BE2C (cell line): Measurements from ENCODE around the gene REEP6.
"Not testable (repeated sequence)": the region's sequence is repeated elsewhere in the genome, so short reads cannot be mapped to it uniquely, and the experiment has no call there.

Source experiments
- DNase-seq: peaks from one replicate; pipeline ENCODE4 v3.0.0-alpha.2; 2020
- H3K27me3 ChIP-seq: fragments of 250-450 bp; sonication (Bioruptor Pico); 2 replicates; pipeline ENCODE4 v1.5.1; 2020; ENCODE audit warnings: mild to moderate bottlenecking
- H3K36me3 ChIP-seq: fragments of 250-450 bp; sonication (Bioruptor Pico); 2 replicates; pipeline ENCODE4 v1.5.1; 2020; ENCODE audit warnings: mild to moderate bottlenecking
- H3K4me1 ChIP-seq: fragments of 250-450 bp; sonication (Bioruptor Pico); 2 replicates; pipeline ENCODE4 v1.5.1; 2020
- H3K4me3 ChIP-seq: 2 replicates; pipeline ENCODE4 v1.5.1; 2011; ENCODE audit warnings: low read depth, low read length
- H3K9me3 ChIP-seq: fragments of 250-450 bp; sonication (Bioruptor Pico); 2 replicates; pipeline ENCODE4 v1.5.1; 2020
- TF ChIP-seq, protein P1 (sequence below): IDR thresholded peaks from 2 replicates; pipeline ENCODE4 v1.5.1; 2012; ENCODE audit warnings: mild to moderate bottlenecking, low read depth, low read length

REEP6 gene

GRCh38 chr19:1495051-1495798 is 4.2 kb downstream of the REEP6 start:
- H3K9me3 ChIP-seq: no peaks in the 10 kb centered on the region
- peaks cover 4% of the 10 kb centered on the region; the same call in 1 of the 2 replicates for H3K4me1 ChIP-seq
- TF ChIP-seq, protein P1, sequence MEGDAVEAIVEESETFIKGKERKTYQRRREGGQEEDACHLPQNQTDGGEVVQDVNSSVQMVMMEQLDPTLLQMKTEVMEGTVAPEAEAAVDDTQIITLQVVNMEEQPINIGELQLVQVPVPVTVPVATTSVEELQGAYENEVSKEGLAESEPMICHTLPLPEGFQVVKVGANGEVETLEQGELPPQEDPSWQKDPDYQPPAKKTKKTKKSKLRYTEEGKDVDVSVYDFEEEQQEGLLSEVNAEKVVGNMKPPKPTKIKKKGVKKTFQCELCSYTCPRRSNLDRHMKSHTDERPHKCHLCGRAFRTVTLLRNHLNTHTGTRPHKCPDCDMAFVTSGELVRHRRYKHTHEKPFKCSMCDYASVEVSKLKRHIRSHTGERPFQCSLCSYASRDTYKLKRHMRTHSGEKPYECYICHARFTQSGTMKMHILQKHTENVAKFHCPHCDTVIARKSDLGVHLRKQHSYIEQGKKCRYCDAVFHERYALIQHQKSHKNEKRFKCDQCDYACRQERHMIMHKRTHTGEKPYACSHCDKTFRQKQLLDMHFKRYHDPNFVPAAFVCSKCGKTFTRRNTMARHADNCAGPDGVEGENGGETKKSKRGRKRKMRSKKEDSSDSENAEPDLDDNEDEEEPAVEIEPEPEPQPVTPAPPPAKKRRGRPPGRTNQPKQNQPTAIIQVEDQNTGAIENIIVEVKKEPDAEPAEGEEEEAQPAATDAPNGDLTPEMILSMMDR: no peak
- no peak for DNase-seq
- no peak overlapping the region for H3K4me3 ChIP-seq
- H3K36me3 ChIP-seq: no peaks in the 10 kb centered on the region
- no peaks in the 10 kb centered on the region for H3K27me3 ChIP-seq

DNA sequence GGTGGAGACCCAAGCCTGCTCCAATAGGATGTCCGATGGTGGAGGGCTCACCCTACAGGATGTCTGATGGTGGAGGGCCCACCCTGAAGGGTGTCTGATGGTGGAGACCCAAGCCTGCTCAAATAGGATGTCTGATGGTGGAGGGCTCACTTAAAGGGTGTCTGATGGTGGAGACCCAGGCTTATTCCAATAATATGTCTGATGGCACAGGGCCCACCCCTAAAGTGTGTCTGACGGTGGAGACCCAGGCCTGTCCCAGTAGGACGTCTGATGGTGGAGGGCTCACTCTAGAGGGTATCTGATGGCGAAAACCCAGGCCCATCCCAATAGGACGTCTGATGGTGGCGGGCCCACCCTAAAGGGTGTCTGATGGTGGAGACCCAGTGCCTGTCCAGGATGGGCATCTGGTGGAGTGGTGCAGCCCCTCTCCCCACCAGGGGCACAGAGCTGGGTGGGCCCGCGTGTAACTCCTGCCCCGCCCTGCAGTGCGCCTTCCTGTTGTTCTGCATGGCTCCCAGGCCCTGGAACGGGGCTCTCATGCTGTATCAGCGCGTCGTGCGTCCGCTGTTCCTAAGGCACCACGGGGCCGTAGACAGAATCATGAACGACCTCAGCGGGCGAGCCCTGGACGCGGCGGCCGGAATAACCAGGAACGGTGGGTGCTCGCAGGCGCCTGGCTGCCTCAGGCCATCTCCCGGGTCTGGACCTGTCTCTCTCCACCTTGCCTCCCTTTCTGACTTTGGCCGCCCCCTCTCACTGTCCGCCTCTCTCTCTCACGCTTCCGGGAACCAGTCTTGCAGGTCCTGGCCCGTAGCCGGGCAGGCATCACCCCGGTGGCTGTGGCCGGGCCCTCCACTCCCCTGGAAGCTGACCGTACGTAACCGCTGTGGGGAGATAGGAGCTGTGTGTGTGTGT is 5.1 kb downstream of the REEP6 start:
- TF ChIP-seq, protein P1: no peak
- H3K36me3 ChIP-seq: no peaks in the 10 kb centered on the region
- H3K27me3 ChIP-seq: no peaks in the 10 kb centered on the region
- H3K4me3 ChIP-seq: no peak overlapping the region
- H3K4me1 ChIP-seq: peaks cover 4% of the 10 kb centered on the region; the same call in 1 of the 2 replicates
- no peaks in the 10 kb centered on the region for H3K9me3 ChIP-seq
- DNase-seq: no peak

DNA sequence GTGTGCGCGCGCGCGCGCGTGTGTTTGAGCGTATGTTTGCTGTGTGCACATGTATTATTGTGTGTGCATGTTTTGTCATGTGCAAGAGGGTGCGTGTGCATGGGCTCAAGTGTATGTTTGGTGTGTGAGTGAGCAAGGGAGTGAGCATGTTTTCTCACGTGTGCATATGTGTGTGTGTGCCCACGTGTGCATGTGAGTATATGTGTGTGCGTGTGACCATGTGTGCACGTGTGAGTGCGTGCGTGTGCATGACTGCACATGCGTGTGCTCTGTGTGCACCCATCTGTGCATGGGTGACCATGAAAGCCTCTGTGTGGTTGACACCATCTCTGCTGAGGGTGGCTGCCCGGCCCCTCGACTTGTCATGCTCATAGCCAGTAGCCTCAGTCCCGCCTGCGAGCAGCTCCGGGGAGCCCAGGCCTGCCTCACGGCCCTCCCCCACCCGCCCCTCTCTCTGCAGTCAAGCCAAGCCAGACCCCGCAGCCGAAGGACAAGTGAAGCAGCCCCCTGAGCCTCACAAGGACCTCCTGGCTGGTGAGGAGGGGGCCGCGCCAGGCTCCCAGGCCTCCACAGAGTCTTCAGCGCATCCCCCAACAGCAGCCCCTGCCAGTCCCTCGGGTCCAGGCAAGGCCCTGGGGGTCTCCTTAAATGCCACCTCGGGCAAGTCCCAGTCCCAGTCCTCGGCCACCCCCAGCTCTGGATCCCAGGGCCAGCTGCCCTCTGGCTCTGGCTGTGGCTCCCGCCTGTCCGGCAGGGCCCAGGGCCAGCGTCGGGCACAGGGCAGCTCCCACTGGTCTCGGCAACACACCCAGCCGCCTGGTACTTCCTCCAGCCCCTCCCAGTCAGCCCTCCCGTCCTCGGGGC is 6.0 kb downstream of the REEP6 start:
- no peak for DNase-seq
- Histone ChIP-seq H3K27me3 (no peaks in the 10 kb centered on the region), H3K4me3 (no peak overlapping the region), H3K4me1 (peaks cover 4% of the 10 kb centered on the region; the same call in 1 of the 2 replicates), H3K36me3 (no peaks in the 10 kb centered on the region), H3K9me3 (no peaks in the 10 kb centered on the region)
- TF ChIP-seq, protein P1: no peak

DNA sequence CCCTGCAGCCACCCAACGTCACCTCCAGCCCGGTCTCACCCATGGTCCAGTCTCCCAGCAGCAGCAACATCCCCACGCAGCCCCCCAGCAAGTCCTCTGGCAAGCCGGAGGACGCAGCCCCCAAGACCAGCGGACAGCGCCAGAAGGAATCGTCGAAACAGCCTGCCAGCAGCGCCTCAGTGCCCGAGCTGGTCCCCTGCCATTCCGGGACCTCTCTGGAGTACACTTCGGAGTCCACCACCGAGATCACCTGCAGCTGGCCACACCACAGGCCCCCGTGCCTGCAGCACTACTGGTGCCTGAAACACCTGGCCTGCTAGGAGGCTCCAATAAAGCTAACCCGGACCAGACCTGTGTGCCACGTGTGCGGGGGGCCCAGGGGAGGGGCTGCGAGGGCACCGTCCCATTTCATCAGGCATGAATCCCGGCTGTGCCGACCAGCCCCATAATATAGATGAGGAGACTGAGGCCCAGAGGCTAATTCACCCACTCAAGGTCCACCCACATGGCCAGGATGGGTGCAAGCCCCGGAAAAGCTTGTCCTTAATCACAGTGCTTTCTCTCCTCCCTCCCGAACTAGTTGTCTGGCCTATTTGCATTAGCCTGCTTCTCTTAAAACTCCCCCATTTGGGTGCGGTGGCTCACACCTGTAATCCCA is 6.7 kb downstream of the REEP6 start:
- no peak overlapping the region for H3K4me3 ChIP-seq
- TF ChIP-seq, protein P1: no peak
- no peaks in the 10 kb centered on the region for H3K9me3 ChIP-seq
- no peak for DNase-seq
- no peaks in the 10 kb centered on the region; the same call in 1 of the 2 replicates for H3K27me3 ChIP-seq
- no peaks in the 10 kb centered on the region for H3K36me3 ChIP-seq
- H3K4me1 ChIP-seq: peaks cover 4% of the 10 kb centered on the region; the same call in 1 of the 2 replicates

DNA sequence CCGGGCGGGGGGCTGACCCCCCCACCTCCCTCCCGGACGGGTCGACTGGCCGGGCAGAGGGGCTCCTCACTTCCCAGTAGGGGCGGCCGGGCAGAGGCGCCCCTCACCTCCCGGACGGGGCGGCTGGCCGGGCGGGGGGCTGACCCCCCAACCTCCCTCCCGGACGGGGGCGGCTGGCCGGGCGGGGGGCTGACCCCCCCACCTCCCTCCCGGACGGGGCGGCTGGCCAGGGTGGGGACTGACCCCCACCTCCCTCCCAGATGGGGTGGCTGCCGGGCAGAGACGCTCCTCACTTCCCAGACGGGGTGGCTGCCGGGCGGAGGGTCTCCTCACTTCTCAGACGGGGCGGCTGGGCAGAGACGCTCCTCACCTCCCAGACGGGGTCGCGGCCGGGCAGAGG is 8.2 kb downstream of the REEP6 start:
- not testable (repeated sequence) for H3K36me3 ChIP-seq, DNase-seq, H3K4me1 ChIP-seq, H3K27me3 ChIP-seq, H3K4me3 ChIP-seq, H3K9me3 ChIP-seq

DNA sequence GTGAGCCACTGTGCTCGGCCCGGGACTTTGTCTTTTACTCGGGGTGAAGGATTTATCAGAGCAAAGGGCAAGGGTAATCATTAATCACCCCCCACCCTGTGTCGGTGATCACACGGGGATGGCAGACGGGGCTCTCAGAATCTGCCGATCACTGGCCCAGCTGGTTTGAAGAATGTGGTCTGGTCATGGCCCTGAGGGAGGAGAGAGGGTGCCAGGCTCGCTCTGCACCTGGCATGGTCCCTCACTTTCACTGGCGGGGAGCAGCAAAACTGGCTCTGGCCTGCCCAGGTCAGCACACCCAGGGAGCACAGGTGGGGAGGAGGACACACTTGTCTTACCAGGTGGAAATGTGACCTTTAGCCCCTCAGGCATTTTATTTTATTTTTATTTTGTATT is 10.2 kb downstream of the REEP6 start:
- TF ChIP-seq, protein P1: no peak
- no peaks in the 10 kb centered on the region for H3K9me3 ChIP-seq
- no peak overlapping the region for H3K4me3 ChIP-seq
- no peaks in the 10 kb centered on the region for H3K36me3 ChIP-seq
- H3K4me1 ChIP-seq: no peaks in the 10 kb centered on the region
- DNase-seq: no peak
- H3K27me3 ChIP-seq: peaks cover 4% of the 10 kb centered on the region
